Vagina (tissue), 2 donors: ENCODE data around the gene ZNF81. TPM values are rescaled to one million over a fixed set of nuclear protein-coding genes. Genes with fewer than 3 reads are reported as not detected.
"Not testable (repeated sequence)": the region's sequence is repeated elsewhere in the genome, so short reads cannot be mapped to it uniquely, and the experiment has no call there.

Experiments
- DNase-seq, 2 donors: peaks; one replicate each; pipeline ENCODE4 v3.0.0-alpha.2; 2017; ENCODE audit errors: extremely low spot score in 2 of 2
- H3K27ac ChIP-seq: fragments of 200-600 bp; sonication (generic); one replicate; pipeline ENCODE4 v1.5.1; 2019
- H3K27me3 ChIP-seq: fragments of 200-600 bp; sonication (generic); one replicate; pipeline ENCODE4 v1.5.1; 2019
- H3K36me3 ChIP-seq, 2 donors: fragments of 200-600 bp; sonication (generic); one replicate each; pipeline ENCODE4 v1.5.1; 2017 to 2019
- H3K4me1 ChIP-seq: fragments of 200-600 bp; sonication (generic); one replicate; pipeline ENCODE4 v1.5.1; 2019
- H3K4me3 ChIP-seq, 2 donors: fragments of 200-600 bp; sonication (generic); 1 replicate in 1 of 2; 2 replicates in 1 of 2; pipeline ENCODE4 v1.5.1; 2016 to 2019
- H3K9me3 ChIP-seq: fragments of 200-600 bp; sonication (generic); one replicate; pipeline ENCODE4 v1.5.1; 2019
- CTCF ChIP-seq, 3 experiments: fragments of 450-650 bp in 2 of 3; fragments of 200-600 bp in 1 of 3; sonication (generic) in 1 of 3; IDR thresholded peaks; one replicate each; pipeline ENCODE4 v1.5.1; 2017 to 2019; ENCODE audit warnings: antibody characterized with exemption in 3 of 3, mild to moderate bottlenecking in 2 of 3, moderate library complexity in 2 of 3
- POLR2A ChIP-seq, 2 donors: fragments of 450-650 bp; IDR thresholded peaks; one replicate each; pipeline ENCODE4 v1.6.1; 2017; ENCODE audit warnings: antibody characterized with exemption in 2 of 2, mild to moderate bottlenecking in 2 of 2, moderate library complexity in 2 of 2
- POLR2AphosphoS5 ChIP-seq, 2 donors: sonication (generic); formaldehyde crosslinking; IDR thresholded peaks; one replicate each; pipeline ENCODE4 v1.9.0; 2017; ENCODE audit warnings: antibody characterized with exemption in 2 of 2, mild to moderate bottlenecking in 2 of 2, low read depth in 1 of 2; ENCODE audit not compliant: insufficient read depth in 1 of 2
- intact Hi-C: fragments of 100-400 bp; cut with DNase I; formaldehyde crosslinking; loops from one replicate; pipeline ENCODE4 v1.15.1; 2023
- total RNA-seq: library from RNA; depleted of rRNA; stranded (reverse); fragments of >200 nt; gene quantifications from one replicate; pipeline ENCODE4 v1.2.3, GENCODE V29; 2016

ZNF81 gene
- 6.9 TPM for total RNA-seq

GRCh38 chrX:47836164-47837072 lies at the start of gene ZNF81:
Gene ZNF81 (plus strand): TSS chrX:47836902. CDS start chrX:47846268, 9,366 bp downstream.
- peak within 1 kb of the TSS; percentile 46 to 52 for H3K4me3 ChIP-seq
- peak within 1 kb of the TSS; percentile 63 for H3K27ac ChIP-seq
- no peaks in the 10 kb centered on the region for H3K9me3 ChIP-seq
- intact Hi-C loops = loop anchor here (10.0 kb wide), 1 partner anchor 188 kb away; no protein-coding TSS in a partner anchor
- peak in 1 of 2 donors; percentile 93 for DNase-seq
- no peaks in the 10 kb centered on the region for H3K27me3 ChIP-seq
- TF ChIP-seq POLR2AphosphoS5 (IDR thresholded peaks at IDR 0.05; ENCODE audit: insufficient read depth in 1 of 2, low read depth in 1 of 2) (peak; percentile 75 to 78), CTCF (IDR thresholded peaks at IDR 0.05) (no peak)
- no peaks in the 10 kb centered on the region for H3K4me1 ChIP-seq
- H3K36me3 ChIP-seq = no peaks in the 10 kb centered on the region

- no peak overlapping the region for H3K27ac ChIP-seq
- no peaks in the 10 kb centered on the region for H3K36me3 ChIP-seq
- TF ChIP-seq CTCF (IDR thresholded peaks at IDR 0.05) (no peak), POLR2AphosphoS5 (IDR thresholded peaks at IDR 0.05; ENCODE audit: insufficient read depth in 1 of 2, low read depth in 1 of 2) (no peak), POLR2A (IDR thresholded peaks at IDR 0.05) (no peak)
- no peak for DNase-seq
- intact Hi-C loops = no loop called here
- H3K27me3 ChIP-seq = no peaks in the 10 kb centered on the region
- no peaks in the 10 kb centered on the region for H3K9me3 ChIP-seq
- H3K4me1 ChIP-seq = no peaks in the 10 kb centered on the region
- no peak overlapping the region for H3K4me3 ChIP-seq
Measured at GRCh38 chrX:47796433-47796906, 40.2 kb upstream of the ZNF81 start.

DNA sequence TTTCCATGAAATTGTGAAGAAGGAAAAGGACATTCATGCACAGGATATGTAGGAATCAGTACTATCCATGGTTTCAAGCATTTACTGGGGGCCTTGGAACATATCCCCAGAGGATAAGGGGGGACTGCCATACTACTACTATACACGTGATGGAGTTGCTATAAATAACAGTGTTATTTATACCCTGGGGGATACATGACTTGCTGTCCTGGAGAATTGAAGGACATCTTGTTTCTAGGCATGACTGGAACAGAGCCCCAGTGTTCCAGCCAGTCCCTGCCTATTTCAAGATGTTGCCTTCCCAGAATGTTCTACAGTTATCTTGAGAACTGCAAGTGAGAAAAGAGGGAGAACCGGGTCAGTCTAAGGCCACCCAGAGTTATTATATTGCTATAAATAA lies 39.6 kb upstream of the ZNF81 start:
- Histone ChIP-seq H3K36me3 (no peaks in the 10 kb centered on the region), H3K27me3 (no peaks in the 10 kb centered on the region), H3K27ac (no peak overlapping the region), H3K4me3 (no peak overlapping the region), H3K4me1 (no peaks in the 10 kb centered on the region), H3K9me3 (no peaks in the 10 kb centered on the region)
- no peak for DNase-seq
- TF ChIP-seq POLR2AphosphoS5 (IDR thresholded peaks at IDR 0.05; ENCODE audit: insufficient read depth in 1 of 2, low read depth in 1 of 2) = no peak
- no peak for TF ChIP-seq CTCF (IDR thresholded peaks at IDR 0.05)
- no peak for TF ChIP-seq POLR2A (IDR thresholded peaks at IDR 0.05)
- intact Hi-C loops = no loop called here

- no peaks in the 10 kb centered on the region for H3K4me1 ChIP-seq
- intact Hi-C loops = no loop called here
- no peak overlapping the region for H3K27ac ChIP-seq
- TF ChIP-seq CTCF (IDR thresholded peaks at IDR 0.05) (no peak), POLR2A (IDR thresholded peaks at IDR 0.05) (no peak), POLR2AphosphoS5 (IDR thresholded peaks at IDR 0.05; ENCODE audit: insufficient read depth in 1 of 2, low read depth in 1 of 2) (no peak)
- H3K36me3 ChIP-seq = no peaks in the 10 kb centered on the region
- DNase-seq = no peak
- no peaks in the 10 kb centered on the region for H3K27me3 ChIP-seq
- no peaks in the 10 kb centered on the region for H3K9me3 ChIP-seq
- no peak overlapping the region for H3K4me3 ChIP-seq
Measured at GRCh38 chrX:47798861-47799260, 37.8 kb upstream of the ZNF81 start.

DNA sequence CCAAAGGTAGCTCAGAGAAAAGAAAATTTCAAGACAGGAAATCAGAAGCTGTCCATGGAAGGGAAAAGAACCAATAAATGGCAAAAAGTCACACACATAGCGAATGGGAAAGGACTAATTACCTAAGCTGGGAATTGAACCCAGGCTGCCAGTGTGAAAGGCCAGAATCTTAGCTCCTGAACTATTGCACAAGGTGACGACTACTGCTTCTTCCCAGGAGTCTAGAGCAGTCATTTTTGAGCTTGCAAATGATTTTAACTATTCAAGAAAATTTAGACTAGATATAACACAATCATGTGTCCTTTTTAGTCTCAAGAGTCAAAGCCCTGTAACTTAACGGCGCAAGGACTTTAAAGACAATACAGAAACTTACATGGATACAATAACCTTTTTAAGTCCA lies 34.1 kb upstream of the ZNF81 start:
- TF ChIP-seq POLR2AphosphoS5 (IDR thresholded peaks at IDR 0.05; ENCODE audit: insufficient read depth in 1 of 2, low read depth in 1 of 2) (no peak), POLR2A (IDR thresholded peaks at IDR 0.05) (no peak), CTCF (IDR thresholded peaks at IDR 0.05) (no peak)
- no peaks in the 10 kb centered on the region for H3K36me3 ChIP-seq
- intact Hi-C loops = no loop called here
- no peaks in the 10 kb centered on the region for H3K27me3 ChIP-seq
- no peak for DNase-seq
- H3K9me3 ChIP-seq = no peaks in the 10 kb centered on the region
- H3K4me1 ChIP-seq = no peaks in the 10 kb centered on the region
- no peak overlapping the region for H3K4me3 ChIP-seq
- no peak overlapping the region for H3K27ac ChIP-seq

DNA sequence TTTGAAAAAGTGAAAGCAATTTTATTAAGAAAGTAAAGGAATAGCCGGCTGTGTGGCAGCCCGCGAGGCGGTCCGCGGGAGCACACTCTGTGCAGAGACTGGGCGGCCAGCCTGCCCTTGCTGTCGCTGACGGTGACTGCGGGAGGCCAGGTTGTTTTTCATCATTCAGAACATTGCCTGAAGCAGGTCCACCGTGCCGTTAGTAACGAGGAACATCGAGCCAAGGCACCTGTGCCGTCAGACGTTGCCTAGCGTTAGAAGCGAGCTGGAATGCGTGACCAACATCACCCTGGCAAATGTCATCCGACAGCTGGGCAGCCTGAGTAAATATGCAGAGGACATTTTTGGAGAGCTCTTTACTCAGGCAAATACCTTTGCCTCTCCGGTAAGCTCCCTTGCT lies 33.6 kb upstream of the ZNF81 start:
- intact Hi-C loops, H3K27ac ChIP-seq, H3K4me1 ChIP-seq, H3K36me3 ChIP-seq, H3K4me3 ChIP-seq, DNase-seq, H3K9me3 ChIP-seq, H3K27me3 ChIP-seq: not testable (repeated sequence)
